GM13977 (cell line): ENCODE data around the gene IL17C.

ENCODE experiments used
- DNase-seq: peaks from one replicate; pipeline ENCODE4 v3.0.0; 2012; ENCODE audit warnings: low spot score
- in situ Hi-C: fragments of 300-500 bp; cut with MboI; formaldehyde crosslinking; loops from one replicate; pipeline ENCODE4 v1.12.0; 2022; ENCODE audit warnings: low sequenced_read_pairs, low pct_unique_long_range_greater_than_20kb, mixed read lengths, inconsistent platforms; ENCODE audit not compliant: unreplicated experiment
- TF ChIP-seq, protein P1 (sequence below): IDR thresholded peaks from 2 replicates; pipeline ENCODE4 v1.5.1; 2012; ENCODE audit warnings: mild to moderate bottlenecking, control low read depth; ENCODE audit not compliant: insufficient read depth; ENCODE audit errors: extremely low read depth, missing control alignments

IL17C gene

DNA sequence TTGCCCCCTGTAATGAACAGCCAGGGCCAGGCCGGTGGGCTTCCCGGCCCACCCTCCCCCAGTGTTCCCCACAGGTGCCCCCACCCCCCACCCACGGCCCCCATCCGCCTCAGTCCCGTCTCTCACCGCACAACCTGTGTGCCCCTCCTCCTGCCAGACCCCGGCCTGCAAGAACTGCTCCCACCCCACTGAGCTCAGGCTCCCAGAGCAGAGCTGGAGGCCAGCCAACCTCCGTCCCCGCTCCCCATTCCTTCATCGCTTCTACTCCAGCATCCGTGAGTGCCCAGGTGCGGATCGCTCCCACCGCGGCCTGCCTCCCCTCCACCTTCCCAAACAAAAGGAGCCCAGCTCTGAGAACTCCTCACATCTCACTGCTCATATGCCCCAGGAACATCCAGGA lies 20.3 kb downstream of the IL17C start:
- TF ChIP-seq, protein P1, sequence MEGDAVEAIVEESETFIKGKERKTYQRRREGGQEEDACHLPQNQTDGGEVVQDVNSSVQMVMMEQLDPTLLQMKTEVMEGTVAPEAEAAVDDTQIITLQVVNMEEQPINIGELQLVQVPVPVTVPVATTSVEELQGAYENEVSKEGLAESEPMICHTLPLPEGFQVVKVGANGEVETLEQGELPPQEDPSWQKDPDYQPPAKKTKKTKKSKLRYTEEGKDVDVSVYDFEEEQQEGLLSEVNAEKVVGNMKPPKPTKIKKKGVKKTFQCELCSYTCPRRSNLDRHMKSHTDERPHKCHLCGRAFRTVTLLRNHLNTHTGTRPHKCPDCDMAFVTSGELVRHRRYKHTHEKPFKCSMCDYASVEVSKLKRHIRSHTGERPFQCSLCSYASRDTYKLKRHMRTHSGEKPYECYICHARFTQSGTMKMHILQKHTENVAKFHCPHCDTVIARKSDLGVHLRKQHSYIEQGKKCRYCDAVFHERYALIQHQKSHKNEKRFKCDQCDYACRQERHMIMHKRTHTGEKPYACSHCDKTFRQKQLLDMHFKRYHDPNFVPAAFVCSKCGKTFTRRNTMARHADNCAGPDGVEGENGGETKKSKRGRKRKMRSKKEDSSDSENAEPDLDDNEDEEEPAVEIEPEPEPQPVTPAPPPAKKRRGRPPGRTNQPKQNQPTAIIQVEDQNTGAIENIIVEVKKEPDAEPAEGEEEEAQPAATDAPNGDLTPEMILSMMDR = no peak
- in situ Hi-C loops = no loop called here
- DNase-seq = no peak

DNA sequence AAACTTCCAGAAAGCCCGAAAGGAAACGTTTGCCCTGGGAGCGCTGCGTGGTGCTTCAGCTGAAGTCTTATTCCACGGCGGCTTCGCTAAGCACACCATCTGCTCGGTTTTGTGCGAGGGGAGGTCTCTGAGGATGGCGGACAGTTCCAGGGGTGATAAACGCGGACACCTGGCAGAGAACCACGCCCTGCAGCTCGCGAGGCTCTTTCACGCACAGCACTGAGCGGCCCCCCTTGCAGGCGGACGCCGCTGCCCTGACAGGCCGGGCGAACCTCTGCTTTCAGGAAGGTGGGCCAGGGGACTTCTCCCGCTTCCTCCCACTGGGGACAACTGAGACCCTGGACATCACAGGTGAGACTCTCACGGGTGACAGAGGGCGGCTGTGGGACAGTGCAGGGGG lies 20.8 kb downstream of the IL17C start:
- in situ Hi-C loops = no loop called here
- TF ChIP-seq, protein P1 = no peak
- DNase-seq = no peak

- in situ Hi-C loops = no loop called here
- TF ChIP-seq, protein P1 = no peak
- DNase-seq = no peak
Observed at GRCh38 chr16:88661468-88661867, 23.1 kb downstream of the IL17C start.

DNA sequence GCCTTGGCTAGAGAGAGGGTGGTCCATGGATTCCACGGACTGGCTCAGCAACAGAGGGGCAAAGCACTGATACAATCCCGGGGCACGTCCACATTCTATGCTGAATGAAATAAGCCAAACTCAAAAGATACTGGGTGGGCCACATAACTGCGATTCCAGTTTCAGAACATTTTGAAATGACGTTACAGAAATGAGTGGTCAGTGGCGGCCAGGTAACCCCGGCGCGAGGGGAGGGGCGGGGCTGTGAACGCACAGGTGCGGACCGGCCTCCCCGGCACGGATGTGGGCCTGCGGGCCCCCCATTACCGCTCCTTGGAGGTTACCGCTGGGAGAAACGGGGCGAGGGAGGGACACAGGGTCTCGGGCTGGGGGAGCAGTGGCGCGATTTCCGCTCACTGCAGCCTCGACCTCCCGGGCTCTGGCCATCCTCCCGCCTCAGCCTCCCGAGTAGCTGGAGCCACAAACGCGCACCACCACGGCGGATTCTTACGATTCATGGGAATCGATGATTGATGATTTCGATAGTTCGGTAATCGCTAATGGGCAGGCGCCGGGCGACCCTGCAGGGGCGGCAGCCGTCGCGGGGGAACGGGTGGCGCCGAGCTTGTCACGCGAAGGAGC lies 24.0 kb downstream of the IL17C start:
- in situ Hi-C loops = no loop called here

GRCh38 chr16:88662843-88663606 lies 24.7 kb downstream of the IL17C start, which contains the start of gene MVD:
Gene MVD (minus strand): TSS chr16:88663091. CDS start chr16:88663080, 11 bp downstream.
- in situ Hi-C loops = no loop called here
- TF ChIP-seq, protein P1 = no peak
- peak; percentile 100 for DNase-seq

More for the DNA sequence above, 24.0 kb downstream of the IL17C start:
- TF ChIP-seq, protein P1 = no peak
- peak; percentile 49 for DNase-seq

GRCh38 chr16:88665148-88665547 lies 26.8 kb downstream of the IL17C start:
- DNase-seq = no peak
- in situ Hi-C loops = no loop called here

More at GRCh38 chr16:88665148-88665547, 26.8 kb downstream of the IL17C start:
- TF ChIP-seq, protein P1 = no peak
